ENCODE results near the gene MBIP.

The MBIP gene

DNA sequence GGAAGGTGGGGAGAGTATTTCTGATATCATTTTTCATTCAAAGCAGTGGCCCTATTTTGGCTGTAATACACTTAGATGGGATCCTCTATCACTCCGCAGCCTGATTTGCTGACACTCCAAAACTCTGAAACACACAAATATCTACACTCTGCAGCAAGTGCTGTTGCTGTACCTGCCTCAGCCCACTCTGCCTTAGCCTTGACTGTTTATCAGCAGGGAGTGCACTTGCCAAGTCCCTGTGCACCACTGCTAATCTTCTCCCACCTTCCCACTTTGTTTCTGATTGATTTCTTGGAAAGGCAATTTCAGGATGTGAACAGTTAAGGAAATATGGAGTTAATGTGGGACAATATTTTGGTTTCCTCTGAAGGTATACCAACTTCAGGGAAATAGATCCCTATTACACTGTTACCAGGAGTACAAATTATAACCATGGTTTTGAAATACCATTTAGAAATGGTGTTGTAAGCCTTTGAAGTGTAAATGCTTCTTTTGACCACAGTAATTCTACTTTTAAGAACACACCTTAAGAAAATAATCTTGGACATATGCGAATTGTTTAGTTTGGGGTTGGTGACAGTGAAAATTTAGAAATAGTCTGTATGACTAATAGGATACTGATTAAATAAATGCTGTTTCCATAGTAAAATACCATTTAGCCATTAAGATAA, 59.3 kb downstream of the MBIP start:
- TF ChIP-seq CREB1 (IDR thresholded peaks at IDR 0.05; ENCODE audit: low read depth): no peak
- no peak for TF ChIP-seq TAF1 (IDR thresholded peaks at IDR 0.05; ENCODE audit: low read depth)
- TF ChIP-seq, protein P1, sequence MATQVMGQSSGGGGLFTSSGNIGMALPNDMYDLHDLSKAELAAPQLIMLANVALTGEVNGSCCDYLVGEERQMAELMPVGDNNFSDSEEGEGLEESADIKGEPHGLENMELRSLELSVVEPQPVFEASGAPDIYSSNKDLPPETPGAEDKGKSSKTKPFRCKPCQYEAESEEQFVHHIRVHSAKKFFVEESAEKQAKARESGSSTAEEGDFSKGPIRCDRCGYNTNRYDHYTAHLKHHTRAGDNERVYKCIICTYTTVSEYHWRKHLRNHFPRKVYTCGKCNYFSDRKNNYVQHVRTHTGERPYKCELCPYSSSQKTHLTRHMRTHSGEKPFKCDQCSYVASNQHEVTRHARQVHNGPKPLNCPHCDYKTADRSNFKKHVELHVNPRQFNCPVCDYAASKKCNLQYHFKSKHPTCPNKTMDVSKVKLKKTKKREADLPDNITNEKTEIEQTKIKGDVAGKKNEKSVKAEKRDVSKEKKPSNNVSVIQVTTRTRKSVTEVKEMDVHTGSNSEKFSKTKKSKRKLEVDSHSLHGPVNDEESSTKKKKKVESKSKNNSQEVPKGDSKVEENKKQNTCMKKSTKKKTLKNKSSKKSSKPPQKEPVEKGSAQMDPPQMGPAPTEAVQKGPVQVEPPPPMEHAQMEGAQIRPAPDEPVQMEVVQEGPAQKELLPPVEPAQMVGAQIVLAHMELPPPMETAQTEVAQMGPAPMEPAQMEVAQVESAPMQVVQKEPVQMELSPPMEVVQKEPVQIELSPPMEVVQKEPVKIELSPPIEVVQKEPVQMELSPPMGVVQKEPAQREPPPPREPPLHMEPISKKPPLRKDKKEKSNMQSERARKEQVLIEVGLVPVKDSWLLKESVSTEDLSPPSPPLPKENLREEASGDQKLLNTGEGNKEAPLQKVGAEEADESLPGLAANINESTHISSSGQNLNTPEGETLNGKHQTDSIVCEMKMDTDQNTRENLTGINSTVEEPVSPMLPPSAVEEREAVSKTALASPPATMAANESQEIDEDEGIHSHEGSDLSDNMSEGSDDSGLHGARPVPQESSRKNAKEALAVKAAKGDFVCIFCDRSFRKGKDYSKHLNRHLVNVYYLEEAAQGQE (IDR thresholded peaks at IDR 0.05; ENCODE audit: low read depth): no peak
- no peak for TF ChIP-seq NFIC (IDR thresholded peaks at IDR 0.05)
- no peak for TF ChIP-seq YY1 (IDR thresholded peaks at IDR 0.05; ENCODE audit: low read depth)
- TF ChIP-seq FOXM1 (IDR thresholded peaks at IDR 0.05; ENCODE audit: borderline replicate concordance, low read depth): no peak
- TF ChIP-seq EP300 (IDR thresholded peaks at IDR 0.05; ENCODE audit: borderline replicate concordance): no peak
- TF ChIP-seq RAD21 (IDR thresholded peaks at IDR 0.05; ENCODE audit: low read depth): no peak
- TF ChIP-seq CEBPB (IDR thresholded peaks at IDR 0.05): no peak
- TF ChIP-seq, protein P2, sequence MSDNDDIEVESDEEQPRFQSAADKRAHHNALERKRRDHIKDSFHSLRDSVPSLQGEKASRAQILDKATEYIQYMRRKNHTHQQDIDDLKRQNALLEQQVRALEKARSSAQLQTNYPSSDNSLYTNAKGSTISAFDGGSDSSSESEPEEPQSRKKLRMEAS (IDR thresholded peaks at IDR 0.05): no peak
- no peak for TF ChIP-seq EGR1 (IDR thresholded peaks at IDR 0.05)
- TF ChIP-seq TEAD4 (IDR thresholded peaks at IDR 0.05): no peak
- no peak for TF ChIP-seq ZBTB7A (IDR thresholded peaks at IDR 0.05; ENCODE audit: low read depth)
- TF ChIP-seq TCF12 (IDR thresholded peaks at IDR 0.05; ENCODE audit: low read depth): no peak
- TF ChIP-seq, protein P3, sequence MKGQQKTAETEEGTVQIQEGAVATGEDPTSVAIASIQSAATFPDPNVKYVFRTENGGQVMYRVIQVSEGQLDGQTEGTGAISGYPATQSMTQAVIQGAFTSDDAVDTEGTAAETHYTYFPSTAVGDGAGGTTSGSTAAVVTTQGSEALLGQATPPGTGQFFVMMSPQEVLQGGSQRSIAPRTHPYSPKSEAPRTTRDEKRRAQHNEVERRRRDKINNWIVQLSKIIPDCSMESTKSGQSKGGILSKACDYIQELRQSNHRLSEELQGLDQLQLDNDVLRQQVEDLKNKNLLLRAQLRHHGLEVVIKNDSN (IDR thresholded peaks at IDR 0.05): no peak

DNA sequence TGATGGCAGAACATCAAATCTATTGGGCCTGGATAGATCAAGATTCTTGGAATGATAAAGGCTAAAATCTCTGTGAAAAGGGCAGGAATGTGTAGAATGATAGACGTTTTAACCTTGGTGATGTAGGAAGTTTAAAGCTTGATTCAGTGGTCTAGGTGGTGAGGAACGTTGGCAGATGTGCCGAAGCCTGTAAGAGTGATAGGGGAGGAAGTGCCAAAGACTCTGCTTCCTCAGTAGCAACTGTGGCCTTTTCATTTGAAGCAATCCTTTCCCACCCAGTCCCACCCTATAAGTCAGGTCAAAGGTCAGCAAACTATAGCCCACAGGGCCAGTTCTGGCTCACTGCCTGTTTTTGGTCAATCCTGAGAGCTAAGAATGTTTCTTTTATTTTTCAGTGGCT, 62.2 kb downstream of the MBIP start:
- TF ChIP-seq, protein P2 (IDR thresholded peaks at IDR 0.05): no peak
- TF ChIP-seq, protein P1 (IDR thresholded peaks at IDR 0.05; ENCODE audit: low read depth): no peak
- TF ChIP-seq YY1 (IDR thresholded peaks at IDR 0.05; ENCODE audit: low read depth): no peak
- no peak for TF ChIP-seq CEBPB (IDR thresholded peaks at IDR 0.05)
- no peak for TF ChIP-seq CREB1 (IDR thresholded peaks at IDR 0.05; ENCODE audit: low read depth)
- no peak for TF ChIP-seq EGR1 (IDR thresholded peaks at IDR 0.05)
- TF ChIP-seq TCF12 (IDR thresholded peaks at IDR 0.05; ENCODE audit: low read depth): no peak

DNA sequence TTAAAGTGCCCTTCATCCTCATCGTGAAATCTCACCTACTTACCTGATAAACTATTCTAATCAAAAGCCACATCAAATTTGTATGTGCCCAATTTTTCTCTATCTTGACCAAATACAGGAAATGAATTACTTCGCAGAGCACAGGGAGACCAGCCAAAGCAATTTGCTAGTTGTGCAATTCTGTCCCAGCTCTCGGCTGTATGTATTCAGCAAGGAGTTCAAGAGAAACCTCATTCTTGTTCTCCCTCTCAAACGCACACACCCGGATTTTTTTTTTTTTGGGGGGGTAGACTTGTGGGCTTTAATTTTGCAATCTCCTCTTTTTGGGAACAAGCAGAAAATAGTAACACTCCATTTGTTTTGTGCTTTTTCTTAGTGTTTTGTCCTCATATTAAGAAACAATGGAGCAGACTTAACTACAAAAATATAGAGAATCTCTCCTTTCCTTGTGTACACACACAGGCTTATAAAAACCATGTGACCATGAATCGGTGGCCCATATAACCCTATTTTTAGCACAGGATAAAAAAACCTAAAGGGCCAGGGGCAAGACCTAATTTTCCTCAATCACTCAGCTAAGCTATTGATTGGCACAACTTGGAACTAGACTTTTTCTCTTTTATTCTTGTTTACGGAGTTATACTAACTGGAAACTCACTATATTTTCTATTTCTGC, 64.2 kb downstream of the MBIP start:
- TF ChIP-seq, protein P3 (IDR thresholded peaks at IDR 0.05): no peak
- TF ChIP-seq CEBPB (IDR thresholded peaks at IDR 0.05) (peak; percentile 29; the same call in 1 of the 2 replicates), TEAD4 (IDR thresholded peaks at IDR 0.05) (no peak)

DNA sequence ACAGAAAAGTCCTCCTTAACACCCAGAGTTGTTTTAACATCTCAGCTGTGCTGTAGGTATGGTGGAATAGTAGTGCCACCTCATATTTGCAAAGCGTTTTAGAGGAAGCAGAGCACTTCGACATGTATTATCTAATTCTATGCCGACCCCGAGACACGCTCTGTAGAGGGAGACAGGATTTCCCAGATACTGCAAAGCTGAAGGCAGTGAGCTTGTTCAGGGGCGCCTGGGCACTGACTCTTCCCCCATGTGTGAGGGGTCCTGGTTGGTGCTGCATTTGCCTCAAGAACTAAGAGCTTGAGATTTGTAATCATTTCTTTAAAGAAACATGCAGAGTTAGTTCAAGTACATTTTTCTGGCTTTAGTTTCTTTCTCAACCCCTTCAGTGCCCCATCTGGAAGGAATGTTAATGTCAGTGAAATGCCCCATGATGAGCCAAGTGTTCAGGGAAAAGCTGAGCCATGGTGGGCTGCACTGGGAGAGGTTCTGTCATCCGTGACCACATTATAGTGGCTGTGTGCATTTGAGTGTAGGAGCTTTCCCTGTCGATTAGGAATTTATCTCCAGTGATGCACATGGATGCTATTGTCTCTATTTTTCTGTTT, 66.3 kb downstream of the MBIP start:
- TF ChIP-seq FOXM1 (IDR thresholded peaks at IDR 0.05; ENCODE audit: borderline replicate concordance, low read depth) (no peak), CREB1 (IDR thresholded peaks at IDR 0.05; ENCODE audit: low read depth) (no peak), TEAD4 (IDR thresholded peaks at IDR 0.05) (peak; percentile 75; the same call in 1 of the 2 replicates), EGR1 (IDR thresholded peaks at IDR 0.05) (no peak)
- TF ChIP-seq, protein P3 (IDR thresholded peaks at IDR 0.05): no peak

Measured in Ishikawa (cell line).